Measurements from ENCODE around the gene PADI4.

The PADI4 gene

GRCh38 chr1:17350928-17351446 is 43.0 kb downstream of the PADI4 start:
- DNase-seq = no peak
- no peak for ATAC-seq

DNA sequence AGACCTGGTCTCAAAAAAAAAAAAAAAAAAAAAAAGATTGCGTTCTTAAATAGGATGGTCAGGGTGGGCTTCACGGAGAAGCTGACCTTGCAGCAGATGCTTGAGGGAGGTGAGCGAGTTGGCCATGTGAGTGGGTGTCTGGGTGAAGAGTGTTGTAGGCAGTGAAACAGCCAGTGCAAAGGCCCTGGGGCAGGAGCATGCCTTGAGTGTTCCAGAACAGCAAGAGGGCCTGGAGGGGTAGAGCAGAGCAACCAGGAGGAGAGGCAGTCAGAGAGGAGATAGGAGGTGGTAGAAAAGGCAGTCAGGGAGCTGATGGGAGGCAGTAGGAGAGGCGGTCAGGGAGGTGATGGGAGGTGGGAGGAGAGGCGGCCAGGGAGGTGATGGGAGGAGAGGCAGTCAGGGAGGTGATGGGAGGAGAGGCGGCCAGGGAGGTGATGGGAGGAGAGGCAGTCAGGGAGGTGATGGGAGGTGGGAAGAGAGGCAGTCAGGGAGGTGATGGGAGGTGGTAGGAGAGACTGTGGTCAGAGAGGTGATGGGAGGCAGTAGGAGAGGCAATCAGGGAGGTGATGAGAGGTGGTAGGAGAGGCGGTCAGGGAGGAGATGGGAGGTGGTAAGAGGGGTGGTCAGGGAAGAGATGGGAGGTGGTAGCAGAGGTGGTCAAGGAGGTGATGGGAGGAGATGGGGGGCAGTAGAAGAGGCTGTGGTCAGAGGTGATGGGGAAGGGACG is 43.8 kb downstream of the PADI4 start:
- ATAC-seq (no peak), DNase-seq (no peak)

DNA sequence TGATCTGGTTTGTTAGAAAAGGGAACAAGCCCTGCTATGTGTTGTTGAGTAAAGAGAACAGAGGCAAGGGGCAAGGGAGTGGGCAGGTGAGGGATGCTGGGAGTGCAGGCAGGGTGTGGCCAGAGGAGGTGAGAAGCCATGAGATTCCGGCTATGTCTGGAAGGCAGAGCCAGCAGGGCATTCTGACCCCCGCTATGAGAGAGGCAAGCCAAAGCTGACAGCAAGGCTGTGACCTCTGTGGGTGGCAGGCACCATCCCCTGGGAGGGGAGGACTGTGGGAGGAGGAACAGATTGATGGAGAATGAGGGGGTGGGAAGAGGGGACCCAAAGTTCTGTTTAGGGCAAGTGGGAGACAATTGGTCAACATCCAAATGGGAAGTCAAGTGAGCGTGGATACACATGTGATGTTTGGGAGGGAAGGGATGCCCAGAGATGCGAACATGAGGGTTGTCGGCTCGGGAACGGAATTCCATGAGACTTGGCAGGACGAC is 44.5 kb downstream of the PADI4 start:
- DNase-seq (no peak), ATAC-seq (no peak)

GRCh38 chr1:17355898-17356297 is 47.9 kb downstream of the PADI4 start:
- DNase-seq = peak; percentile 42

GRCh38 chr1:17356387-17357026 is 48.5 kb downstream of the PADI4 start:
- ATAC-seq = peak; percentile 26
- DNase-seq = peak; percentile 52

More at GRCh38 chr1:17355898-17356297, 47.9 kb downstream of the PADI4 start:
- ATAC-seq = peak; percentile 75

DNA sequence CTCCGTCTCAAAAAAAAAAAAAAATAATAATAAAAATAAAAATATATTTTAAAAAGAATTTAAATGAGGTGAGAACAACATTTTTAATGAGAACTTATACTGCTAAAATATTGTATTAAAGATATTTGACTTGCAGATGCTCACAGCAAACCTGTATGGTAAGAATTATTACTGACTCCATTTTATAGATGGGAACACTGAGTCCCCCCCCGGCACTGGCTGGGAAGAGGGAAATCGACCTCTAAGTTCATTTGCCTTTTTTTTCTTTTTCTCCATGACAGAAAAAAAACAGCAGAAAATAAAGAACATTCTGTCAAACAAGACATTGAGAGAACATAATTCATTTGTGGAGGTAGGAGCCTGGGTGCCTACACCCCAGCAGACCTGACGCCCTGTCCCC is 50.6 kb downstream of the PADI4 start:
- no peak for ATAC-seq
- DNase-seq = no peak

GRCh38 chr1:17359031-17359430 is 51.0 kb downstream of the PADI4 start:
- ATAC-seq (no peak), DNase-seq (no peak)

GRCh38 chr1:17359808-17360207 is 51.8 kb downstream of the PADI4 start:
- no peak for DNase-seq
- no peak for ATAC-seq

DNA sequence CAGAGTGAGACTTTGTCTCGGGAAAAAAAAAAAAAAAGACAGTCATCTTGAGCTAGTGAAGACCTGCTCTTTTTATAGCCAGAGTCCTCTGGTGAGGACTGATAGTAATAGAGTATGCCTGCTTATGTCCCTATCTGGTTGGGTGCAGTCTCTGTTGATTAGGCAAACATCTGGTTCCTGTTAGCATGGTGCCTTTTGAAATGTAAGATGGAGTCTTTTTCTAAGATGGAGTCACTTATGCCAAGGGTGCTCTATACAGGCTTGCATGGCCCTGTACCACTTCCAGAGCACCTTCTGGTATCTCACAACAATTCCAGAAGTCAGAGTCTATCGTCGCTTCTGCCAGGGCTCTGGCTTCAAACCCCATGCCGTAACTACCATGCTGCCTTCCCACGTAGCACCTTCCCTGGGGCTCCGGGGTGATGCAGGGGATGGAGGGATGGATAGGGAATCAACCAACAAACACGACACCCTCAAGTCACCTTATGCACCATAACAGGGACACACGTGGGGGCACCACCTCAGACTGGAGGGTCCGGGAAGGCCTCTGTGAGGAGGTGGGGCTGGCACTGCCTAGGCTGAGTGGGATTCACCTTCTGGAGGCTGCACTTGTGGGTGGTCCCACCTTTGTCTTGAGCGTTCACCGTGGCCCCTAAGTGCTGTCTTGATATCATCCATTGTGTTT is 52.4 kb downstream of the PADI4 start:
- DNase-seq = no peak
- no peak for ATAC-seq

DNA sequence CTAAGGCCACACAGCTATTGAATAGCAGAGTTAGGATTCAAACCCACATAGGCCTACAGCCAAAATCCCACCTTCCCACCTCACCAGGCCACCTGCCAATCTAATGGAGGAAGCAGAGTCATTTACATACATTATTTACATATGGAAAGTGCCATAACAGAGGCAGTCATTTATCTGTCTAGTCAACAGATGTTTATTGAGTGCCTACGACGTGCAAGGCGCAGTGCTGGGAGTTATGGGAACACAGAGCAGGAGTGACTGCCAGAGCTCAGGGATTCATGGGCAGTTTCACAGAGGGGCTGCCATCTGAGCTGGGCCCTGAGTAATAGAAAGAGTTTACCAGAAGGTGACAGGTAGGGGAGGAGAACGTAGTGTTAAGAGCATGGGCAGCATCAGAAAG is 53.7 kb downstream of the PADI4 start:
- no peak for ATAC-seq

DNA sequence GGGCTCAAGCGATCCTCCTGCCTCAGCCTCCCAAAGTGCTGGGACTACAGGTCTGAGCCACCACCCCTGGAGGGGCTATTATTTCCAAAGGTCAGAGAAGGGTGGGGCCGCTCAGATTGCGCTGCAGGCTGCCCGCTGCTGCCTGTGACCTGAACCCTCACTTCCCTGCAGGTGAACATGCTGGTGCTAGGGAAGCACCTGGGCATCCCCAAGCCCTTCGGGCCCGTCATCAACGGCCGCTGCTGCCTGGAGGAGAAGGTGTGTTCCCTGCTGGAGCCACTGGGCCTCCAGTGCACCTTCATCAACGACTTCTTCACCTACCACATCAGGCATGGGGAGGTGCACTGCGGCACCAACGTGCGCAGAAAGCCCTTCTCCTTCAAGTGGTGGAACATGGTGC is 55.4 kb downstream of the PADI4 start:
- DNase-seq (no peak), ATAC-seq (no peak)

More for the DNA sequence above, 53.7 kb downstream of the PADI4 start:
- no peak for DNase-seq

DNA sequence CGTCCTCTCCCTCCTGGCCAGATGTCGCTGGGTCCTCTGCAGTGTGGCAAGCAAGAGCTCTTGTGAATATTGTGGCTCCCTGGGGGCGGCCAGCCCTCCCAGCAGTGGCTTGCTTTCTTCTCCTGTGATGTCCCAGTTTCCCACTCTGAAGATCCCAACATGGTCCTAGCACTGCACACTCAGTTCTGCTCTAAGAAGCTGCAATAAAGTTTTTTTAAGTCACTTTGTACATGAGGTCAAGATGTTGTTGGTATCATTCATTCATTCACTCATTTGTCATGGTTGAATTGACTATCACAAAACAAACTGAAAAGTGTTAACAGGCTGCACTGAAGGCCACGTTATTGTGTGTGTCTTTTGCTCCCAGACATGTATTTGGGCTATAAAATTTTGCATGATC is 55.8 kb downstream of the PADI4 start:
- DNase-seq (no peak), ATAC-seq (no peak)

GRCh38 chr1:17365293-17365692 is 57.3 kb downstream of the PADI4 start:
- ATAC-seq (no peak), DNase-seq (no peak)

GRCh38 chr1:17369466-17369865 is 61.5 kb downstream of the PADI4 start:
- ATAC-seq (no peak), DNase-seq (no peak)

- ATAC-seq (no peak), DNase-seq (no peak)
Observed at GRCh38 chr1:17370618-17371017, 62.6 kb downstream of the PADI4 start.

DNA sequence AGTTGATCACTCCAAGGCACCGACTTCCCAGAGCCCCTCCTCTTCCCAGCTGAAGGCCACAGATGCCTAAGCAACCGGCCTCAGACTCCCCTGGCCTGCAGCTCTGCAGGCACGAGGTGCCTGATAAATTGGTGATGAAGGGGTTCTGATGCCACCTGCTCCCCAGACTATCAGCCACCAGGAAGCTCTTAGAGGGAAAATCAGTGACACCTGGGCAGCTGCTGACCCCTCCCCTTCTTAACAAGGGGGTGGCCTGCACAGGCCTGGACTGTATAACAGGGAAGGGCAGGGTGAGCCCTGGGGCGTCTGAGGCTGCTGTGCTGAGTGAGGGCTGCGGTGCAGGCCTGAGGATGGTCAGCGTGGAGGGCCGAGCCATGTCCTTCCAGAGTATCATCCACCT is 63.9 kb downstream of the PADI4 start, which contains the start of gene PADI6:
PADI6 (plus strand) TSS at position 301 of the 400 bp plus-strand sequence; CDS start at position 351, 50 bp downstream.
- no peak for DNase-seq
- no peak for ATAC-seq

DNA sequence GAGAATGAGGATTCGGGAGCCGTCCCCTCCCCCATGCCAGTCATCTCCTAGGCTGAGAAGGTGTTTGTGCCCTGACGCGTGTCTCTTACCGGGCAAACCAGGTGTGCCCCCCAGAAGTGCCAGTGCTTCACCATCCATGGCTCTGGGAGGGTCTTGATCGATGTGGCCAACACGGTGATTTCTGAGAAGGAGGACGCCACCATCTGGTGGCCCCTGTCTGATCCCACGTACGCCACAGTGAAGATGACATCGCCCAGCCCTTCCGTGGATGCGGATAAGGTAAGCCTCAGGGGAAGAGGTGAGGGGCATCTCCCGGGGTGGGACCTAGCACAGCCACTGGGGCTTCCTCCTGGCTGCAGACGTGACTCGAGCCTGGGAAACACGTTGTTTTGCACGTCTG is 65.0 kb downstream of the PADI4 start:
- no peak for ATAC-seq
- no peak for DNase-seq

GRCh38 chr1:17375651-17376050 is 67.7 kb downstream of the PADI4 start:
- DNase-seq (no peak), ATAC-seq (no peak)

GRCh38 chr1:17377325-17377953 is 69.4 kb downstream of the PADI4 start:
- ATAC-seq = no peak
- DNase-seq = no peak

DNA sequence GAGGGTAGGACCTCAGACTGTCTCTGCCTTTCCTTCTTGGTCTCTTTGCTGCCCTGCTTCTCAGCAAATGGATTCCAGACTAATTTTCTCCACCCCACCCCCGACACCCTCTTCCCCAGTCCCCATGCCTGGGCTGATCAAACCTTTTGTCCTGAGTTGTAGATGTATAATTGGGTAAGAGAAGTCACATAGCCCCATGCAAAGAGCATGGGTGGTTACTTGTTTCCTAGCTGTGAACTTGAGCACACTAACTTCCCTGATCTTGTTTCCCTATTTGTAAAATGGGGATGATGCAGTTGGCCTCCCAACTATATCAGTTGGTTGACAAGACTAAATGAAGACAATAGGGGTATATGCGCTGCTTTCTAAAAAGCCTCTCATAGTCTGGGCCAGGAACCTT is 73.2 kb downstream of the PADI4 start:
- ATAC-seq (no peak), DNase-seq (no peak)

- ATAC-seq (no peak), DNase-seq (no peak)
Observed at GRCh38 chr1:17392199-17392740, 84.3 kb downstream of the PADI4 start.

DNA sequence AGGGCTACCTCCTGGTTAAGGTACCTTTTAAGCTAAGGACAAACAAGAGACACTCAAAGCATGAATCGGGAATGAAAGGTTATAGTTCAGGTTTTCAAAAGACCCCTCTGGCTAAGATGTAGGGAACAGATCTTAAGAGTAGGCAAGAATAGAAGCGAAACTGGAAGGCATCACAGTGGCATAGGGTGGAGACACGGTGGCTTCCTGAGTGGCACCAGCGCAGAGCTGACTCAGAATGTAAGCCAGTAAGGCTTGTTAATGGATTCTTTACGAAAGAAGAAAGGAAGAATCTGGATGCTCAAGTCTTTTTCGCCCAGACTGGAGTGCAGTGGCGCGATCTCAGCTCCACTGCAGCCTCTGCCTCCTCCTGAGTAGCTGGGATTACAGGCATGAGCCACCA is 85.2 kb downstream of the PADI4 start:
- ATAC-seq (no peak), DNase-seq (no peak)

All from stimulated activated naive CD8-positive, alpha-beta T cell treated with anti-CD3 and anti-CD28 coated beads, Interleukin-15, Interleukin-2, amounts not matched to agents 100 U/mL and 50 U/mL, for 24 hours (primary cell).